Measurements from ENCODE around the gene NAT14. TPM values are rescaled to one million over a fixed set of nuclear protein-coding genes. Genes with fewer than 3 reads are reported as not detected.
"Not testable (repeated sequence)": the region's sequence is repeated elsewhere in the genome, so short reads cannot be mapped to it uniquely, and the experiment has no call there.

The NAT14 gene
- polyA plus RNA-seq, 3 donors from 2014 or later = 2.7 to 4.8 TPM; not detected in 1

- Mint-ChIP-seq H3K27ac (no peak overlapping the region), H3K4me3 (no peak overlapping the region)
These were observed 38.9 kb upstream of the NAT14 start for GRCh38 chr19:55446060-55446459.

GRCh38 chr19:55447421-55448174, 37.4 kb upstream of the NAT14 start:
- Mint-ChIP-seq H3K27me3 (ENCODE audit: low read depth in 3 of 3) (peaks cover 14 to 24% (median 20%) of the 10 kb centered on the region in 3 donors), H3K4me3 (no peak overlapping the region), H3K9me3 (peaks cover 0 to 2% (median 0%) of the 10 kb centered on the region in 6 donors), H3K4me1 (peaks cover 6 to 11% of the 10 kb centered on the region in 2 donors), H3K27ac (no peak overlapping the region), H3K36me3 (peaks cover 0 to 3% (median 0%) of the 10 kb centered on the region in 3 donors)
- DNase-seq = no peak

More at GRCh38 chr19:55446060-55446459, 38.9 kb upstream of the NAT14 start:
- Mint-ChIP-seq H3K9me3 (peaks cover 0 to 2% (median 0%) of the 10 kb centered on the region in 6 donors), H3K4me1 (peaks cover 13 to 14% of the 10 kb centered on the region in 2 donors), H3K27me3 (ENCODE audit: low read depth in 3 of 3) (peaks cover 20 to 30% (median 27%) of the 10 kb centered on the region in 3 donors), H3K36me3 (peaks cover 0 to 4% (median 3%) of the 10 kb centered on the region in 3 donors)
- no peak for DNase-seq

GRCh38 chr19:55448175-55448490, 36.9 kb upstream of the NAT14 start:
- not testable (repeated sequence) for H3K9me3 Mint-ChIP-seq, H3K4me3 Mint-ChIP-seq, H3K27ac Mint-ChIP-seq, DNase-seq, H3K36me3 Mint-ChIP-seq
- H3K4me1 Mint-ChIP-seq = peaks cover 6 to 11% of the 10 kb centered on the region in 2 donors
- H3K27me3 Mint-ChIP-seq (ENCODE audit: low read depth in 3 of 3) = peaks cover 13 to 22% (median 21%) of the 10 kb centered on the region in 3 donors

- H3K4me3 Mint-ChIP-seq = no peak overlapping the region
- H3K9me3 Mint-ChIP-seq = peaks cover 0 to 2% (median 0%) of the 10 kb centered on the region in 6 donors
- H3K4me1 Mint-ChIP-seq = peaks cover 6 to 14% of the 10 kb centered on the region in 2 donors
- peaks cover 9 to 15% (median 15%) of the 10 kb centered on the region in 3 donors for H3K27me3 Mint-ChIP-seq (ENCODE audit: low read depth in 3 of 3)
- peaks cover 0 to 10% (median 6%) of the 10 kb centered on the region in 3 donors for H3K36me3 Mint-ChIP-seq
- H3K27ac Mint-ChIP-seq = no peak overlapping the region
- DNase-seq = no peak
These were observed 35.5 kb upstream of the NAT14 start for GRCh38 chr19:55449469-55449868.

- no peaks in the 10 kb centered on the region for H3K9me3 Mint-ChIP-seq
- peaks cover 6 to 14% of the 10 kb centered on the region in 2 donors for H3K4me1 Mint-ChIP-seq
- H3K27me3 Mint-ChIP-seq (ENCODE audit: low read depth in 3 of 3) = peaks cover 7 to 11% (median 8%) of the 10 kb centered on the region in 3 donors
- DNase-seq = no peak
- no peak overlapping the region for H3K27ac Mint-ChIP-seq
- H3K4me3 Mint-ChIP-seq = peak overlapping the region in 4 of 5 donors; percentile 17 to 63 (median 34)
- peaks cover 0 to 10% (median 6%) of the 10 kb centered on the region in 3 donors for H3K36me3 Mint-ChIP-seq
These were observed 33.6 kb upstream of the NAT14 start for GRCh38 chr19:55451163-55451964.

- no peak for DNase-seq
These were observed 32.8 kb upstream of the NAT14 start for GRCh38 chr19:55451965-55452748.

GRCh38 chr19:55452749-55453346, 32.1 kb upstream of the NAT14 start:
- peaks cover 6 to 14% of the 10 kb centered on the region in 2 donors for H3K4me1 Mint-ChIP-seq
- H3K36me3 Mint-ChIP-seq = peaks cover 0 to 10% (median 6%) of the 10 kb centered on the region in 3 donors
- no peak overlapping the region for H3K27ac Mint-ChIP-seq
- H3K9me3 Mint-ChIP-seq = no peaks in the 10 kb centered on the region
- DNase-seq = peak; percentile 31 to 44 (median 38)
- peak overlapping the region in 1 of 5 donors; percentile 25 for H3K4me3 Mint-ChIP-seq
- H3K27me3 Mint-ChIP-seq (ENCODE audit: low read depth in 3 of 3) = peaks cover 7 to 11% (median 8%) of the 10 kb centered on the region in 3 donors

More at GRCh38 chr19:55451965-55452748, 32.8 kb upstream of the NAT14 start:
- Mint-ChIP-seq H3K9me3 (no peaks in the 10 kb centered on the region), H3K27ac (no peak overlapping the region), H3K27me3 (ENCODE audit: low read depth in 3 of 3) (peaks cover 7 to 11% (median 8%) of the 10 kb centered on the region in 3 donors), H3K36me3 (peaks cover 0 to 10% (median 6%) of the 10 kb centered on the region in 3 donors), H3K4me1 (peaks cover 6 to 14% of the 10 kb centered on the region in 2 donors), H3K4me3 (peak overlapping the region in 1 of 5 donors; percentile 32)

GRCh38 chr19:55453511-55454260, 31.3 kb upstream of the NAT14 start:
- peaks cover 6 to 14% of the 10 kb centered on the region in 2 donors for H3K4me1 Mint-ChIP-seq
- peak overlapping the region in 4 of 5 donors; percentile 18 to 33 (median 26) for H3K4me3 Mint-ChIP-seq
- peak overlapping the region in 1 of 6 donors; percentile 50 for H3K27ac Mint-ChIP-seq
- H3K36me3 Mint-ChIP-seq = peaks cover 0 to 10% (median 6%) of the 10 kb centered on the region in 3 donors
- no peak for DNase-seq
- no peaks in the 10 kb centered on the region for H3K9me3 Mint-ChIP-seq
- peaks cover 7 to 11% (median 8%) of the 10 kb centered on the region in 3 donors for H3K27me3 Mint-ChIP-seq (ENCODE audit: low read depth in 3 of 3)

- Mint-ChIP-seq H3K4me3 (no peak overlapping the region), H3K36me3 (peaks cover 0 to 10% (median 6%) of the 10 kb centered on the region in 3 donors), H3K27me3 (ENCODE audit: low read depth in 3 of 3) (peaks cover 7 to 10% (median 8%) of the 10 kb centered on the region in 3 donors), H3K27ac (no peak overlapping the region), H3K4me1 (peaks cover 7 to 14% of the 10 kb centered on the region in 2 donors), H3K9me3 (no peaks in the 10 kb centered on the region)
- DNase-seq = peak in 2 of 3 donors; percentile 25 to 35
These were observed 30.2 kb upstream of the NAT14 start for GRCh38 chr19:55454787-55455243.

GRCh38 chr19:55455576-55456235, 29.3 kb upstream of the NAT14 start:
- Mint-ChIP-seq H3K27ac (no peak overlapping the region), H3K36me3 (peaks cover 0 to 10% (median 6%) of the 10 kb centered on the region in 3 donors), H3K4me3 (no peak overlapping the region), H3K27me3 (ENCODE audit: low read depth in 3 of 3) (peaks cover 7 to 8% (median 8%) of the 10 kb centered on the region in 3 donors), H3K4me1 (peaks cover 11 to 16% of the 10 kb centered on the region in 2 donors), H3K9me3 (no peaks in the 10 kb centered on the region)
- no peak for DNase-seq

GRCh38 chr19:55456347-55456746, 28.6 kb upstream of the NAT14 start:
- peaks cover 10 to 19% of the 10 kb centered on the region in 2 donors for H3K4me1 Mint-ChIP-seq
- no peak overlapping the region for H3K4me3 Mint-ChIP-seq
- no peak for DNase-seq
- peaks cover 0 to 10% (median 6%) of the 10 kb centered on the region in 3 donors for H3K36me3 Mint-ChIP-seq
- H3K27ac Mint-ChIP-seq = no peak overlapping the region
- H3K9me3 Mint-ChIP-seq = no peaks in the 10 kb centered on the region
- peaks cover 6 to 8% (median 6%) of the 10 kb centered on the region in 3 donors for H3K27me3 Mint-ChIP-seq (ENCODE audit: low read depth in 3 of 3)

Data from immature natural killer cell (primary cell).